GM11168 (cell line): ENCODE measurements around the gene SETD1A.
"Not testable (repeated sequence)": the region's sequence is repeated elsewhere in the genome, so short reads cannot be mapped to it uniquely, and the experiment has no call there.

Experiments
- in situ Hi-C: fragments of 300-500 bp; cut with MboI; formaldehyde crosslinking; loops from one replicate; pipeline ENCODE4 v1.12.0; 2022; ENCODE audit warnings: low sequenced_read_pairs; ENCODE audit not compliant: unreplicated experiment

Gene SETD1A

GRCh38 chr16:31008149-31008548 lies 50.6 kb downstream of the SETD1A start:
- in situ Hi-C loops = no loop called here

- in situ Hi-C loops = no loop called here
Observed at GRCh38 chr16:31008551-31008950, 51.0 kb downstream of the SETD1A start.

DNA sequence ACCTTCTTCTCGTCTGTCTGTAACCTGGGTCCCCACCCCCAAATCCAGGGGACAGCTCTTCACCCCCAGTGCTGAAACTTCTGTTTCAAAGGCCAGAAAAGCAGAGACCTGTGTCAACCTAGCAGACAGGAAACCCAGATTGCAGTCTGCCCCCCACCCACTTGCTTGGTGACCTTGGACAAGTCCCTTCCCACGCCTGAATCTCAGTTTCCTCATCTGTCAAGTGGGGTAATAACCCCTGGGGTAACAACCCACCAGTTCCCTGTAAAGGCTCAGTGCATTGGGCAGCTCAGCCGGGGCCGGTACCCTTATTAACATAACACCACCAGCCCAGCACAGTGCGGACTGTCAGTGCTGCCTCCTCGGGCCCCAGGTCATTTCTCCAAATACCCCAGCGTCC lies 51.6 kb downstream of the SETD1A start:
- in situ Hi-C loops = no loop called here

DNA sequence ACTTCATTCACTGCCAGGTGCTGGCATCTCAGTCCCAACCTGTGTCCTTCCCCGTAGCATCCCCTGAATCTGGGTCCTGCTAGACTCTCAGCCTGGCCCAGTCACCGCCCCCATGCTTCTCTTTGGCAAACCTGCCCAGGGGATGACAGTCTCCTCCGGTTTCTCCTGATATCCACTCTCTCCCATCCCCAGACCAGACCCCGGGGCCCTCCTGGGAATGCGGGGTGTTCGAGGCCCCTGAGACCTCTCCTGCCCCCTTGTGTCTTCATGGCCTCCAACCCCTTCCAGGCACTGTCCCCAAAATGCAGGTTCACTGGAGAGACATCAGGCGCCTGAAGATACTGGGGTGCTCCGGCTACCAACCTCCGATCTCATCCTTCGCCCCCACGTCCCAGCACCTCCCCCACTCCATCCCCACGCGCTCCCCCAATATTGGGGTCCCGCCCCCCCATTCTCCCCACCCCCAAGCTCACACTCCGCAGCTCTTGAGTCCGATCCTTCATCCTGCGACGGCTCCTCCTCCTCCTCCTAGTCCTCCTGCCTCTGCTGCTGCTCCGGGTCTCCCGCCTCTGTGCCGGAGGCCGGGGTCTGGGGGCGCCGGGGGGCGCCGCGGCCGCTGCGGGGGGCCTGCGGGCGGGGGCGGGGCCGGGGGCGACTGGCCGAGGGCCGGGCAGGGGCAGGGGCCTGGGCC lies 52.5 kb downstream of the SETD1A start:
- in situ Hi-C loops = no loop called here

DNA sequence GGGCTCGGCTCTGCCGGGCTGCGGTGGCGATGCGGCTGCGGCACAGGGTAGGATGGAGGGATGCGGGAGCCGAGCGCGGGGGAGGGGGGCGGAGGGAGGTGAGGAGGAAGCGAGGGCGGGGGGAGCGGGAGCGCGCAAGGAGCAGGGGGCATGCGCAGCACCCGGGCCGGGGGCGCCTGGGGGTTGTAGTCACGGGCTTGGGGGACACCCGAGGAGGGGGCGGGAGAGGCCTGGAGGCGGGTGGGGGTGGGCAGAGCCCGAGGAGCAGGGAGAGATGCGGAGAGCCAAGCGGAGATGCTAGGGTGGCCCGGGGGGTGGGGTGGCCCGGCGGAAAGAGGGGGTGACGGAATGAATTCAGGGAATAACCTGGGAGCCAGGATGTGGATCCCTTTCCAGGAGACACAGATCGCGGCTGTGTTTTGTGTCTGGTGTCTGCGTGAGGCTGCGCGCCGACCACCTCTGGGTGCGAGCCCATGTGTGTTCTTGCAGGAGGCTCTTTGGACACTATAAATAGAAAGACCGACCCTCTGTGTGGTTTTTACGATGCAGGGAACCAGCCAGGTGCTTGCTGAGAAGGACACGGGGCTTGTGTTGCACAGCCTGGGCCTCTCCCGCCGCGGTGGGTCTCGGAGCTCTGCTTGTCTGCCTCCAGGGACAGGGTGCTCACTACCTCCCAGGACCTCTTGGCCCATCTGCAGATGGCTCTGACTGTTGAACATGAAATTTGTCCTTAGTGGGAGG lies 53.2 kb downstream of the SETD1A start, which contains the start of gene STX1B:
Gene STX1B, minus strand, starts transcription at position 54 of the 741 bp plus-strand sequence. CDS start 242 bp downstream, outside the sequence.
- in situ Hi-C loops = no loop called here

DNA sequence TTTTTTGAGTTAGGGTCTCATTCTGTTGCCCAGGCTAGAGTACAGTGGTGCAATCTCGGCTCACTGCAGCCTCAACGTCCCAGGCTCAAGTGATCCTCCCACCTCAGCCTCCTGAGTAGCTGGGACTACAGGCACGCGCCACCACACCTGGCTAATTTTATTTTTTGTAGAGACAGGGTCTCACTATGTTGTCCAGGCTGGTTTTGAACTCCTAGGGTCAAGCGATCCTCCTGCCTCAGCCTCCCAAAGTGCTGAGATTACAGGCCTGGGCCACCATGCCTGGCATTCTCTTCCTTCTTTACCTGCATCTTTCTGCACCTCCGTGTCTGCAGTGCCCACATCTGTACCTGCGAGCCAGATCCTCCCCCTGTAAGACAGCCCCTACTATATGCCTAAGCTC lies 54.3 kb downstream of the SETD1A start:
- in situ Hi-C loops = not testable (repeated sequence)

DNA sequence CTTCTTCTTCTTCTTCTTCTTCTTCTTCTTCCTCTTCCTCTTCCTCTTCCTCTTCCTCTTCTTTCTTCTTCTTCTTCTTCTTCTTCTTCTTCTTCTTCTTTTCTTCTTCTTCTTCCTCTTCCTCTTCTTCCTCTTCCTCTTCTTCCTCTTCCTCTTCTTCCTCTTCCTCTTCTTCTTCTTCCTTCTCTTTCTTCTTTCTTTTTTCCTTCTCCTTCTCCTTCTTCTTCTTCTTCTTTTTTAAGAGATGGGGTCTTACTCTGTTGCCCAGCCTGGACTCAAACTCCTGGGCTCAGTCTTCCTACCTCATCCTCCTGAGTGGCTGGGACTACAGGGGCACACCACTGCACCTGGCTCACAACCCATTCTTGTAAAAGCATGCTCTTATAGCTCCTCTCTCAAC lies 55.7 kb downstream of the SETD1A start:
- in situ Hi-C loops = not testable (repeated sequence)

GRCh38 chr16:31016018-31016417 lies 58.5 kb downstream of the SETD1A start:
- in situ Hi-C loops = no loop called here

- in situ Hi-C loops = not testable (repeated sequence)
Observed at GRCh38 chr16:31017756-31018155, 60.2 kb downstream of the SETD1A start.

DNA sequence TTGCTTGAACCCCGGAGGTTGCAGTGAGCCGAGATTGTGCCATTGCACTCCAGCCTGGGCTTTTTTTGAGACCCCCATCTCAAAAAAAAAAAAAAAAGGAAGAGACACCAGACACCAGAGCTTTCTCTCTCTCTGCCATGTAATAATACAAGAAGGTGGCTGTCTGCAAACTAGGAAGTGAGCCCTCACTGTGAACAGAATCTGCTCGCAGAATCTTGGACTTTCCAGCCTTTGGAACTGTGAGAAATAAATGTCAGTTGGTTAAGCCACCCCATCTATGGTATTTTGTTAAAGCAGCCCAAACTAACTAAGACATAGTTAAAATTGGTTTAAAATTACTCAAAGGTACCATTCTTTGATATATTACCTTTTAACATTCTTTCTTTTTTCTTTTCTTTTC lies 63.0 kb downstream of the SETD1A start:
- in situ Hi-C loops = no loop called here

DNA sequence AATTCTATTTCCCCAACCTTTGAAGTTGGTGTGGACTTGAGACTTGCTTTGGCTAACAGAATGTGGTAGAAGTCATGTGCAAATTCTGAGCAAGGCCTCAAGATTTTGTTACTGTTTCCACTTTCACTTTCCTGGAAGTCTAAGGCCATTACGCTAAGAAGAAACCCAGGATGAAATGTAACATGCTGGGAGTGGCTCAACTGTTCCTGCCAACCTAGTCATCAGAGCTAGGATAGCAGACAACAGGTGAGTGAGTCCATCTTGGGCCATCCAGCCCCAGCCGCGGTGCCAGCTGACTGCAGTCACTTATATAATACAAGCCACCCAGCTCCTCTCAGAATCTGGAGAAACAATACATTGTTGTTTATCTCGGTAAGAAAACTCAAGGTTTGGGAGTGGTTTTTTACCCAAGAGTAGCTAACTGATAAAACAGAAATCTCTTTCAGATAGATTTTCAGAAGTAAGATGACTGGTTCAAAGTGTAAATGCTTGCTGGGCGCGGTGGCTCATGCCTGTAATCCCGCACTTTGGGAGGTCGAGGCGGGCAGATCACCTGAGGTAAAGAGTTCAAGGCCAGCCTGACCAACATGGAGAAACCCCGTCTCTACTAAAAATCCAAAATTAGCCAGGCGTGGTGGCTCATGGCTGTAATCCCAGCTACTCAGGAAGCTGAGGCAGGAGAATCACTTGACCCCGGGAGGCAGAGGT lies 65.1 kb downstream of the SETD1A start:
- in situ Hi-C loops = no loop called here

DNA sequence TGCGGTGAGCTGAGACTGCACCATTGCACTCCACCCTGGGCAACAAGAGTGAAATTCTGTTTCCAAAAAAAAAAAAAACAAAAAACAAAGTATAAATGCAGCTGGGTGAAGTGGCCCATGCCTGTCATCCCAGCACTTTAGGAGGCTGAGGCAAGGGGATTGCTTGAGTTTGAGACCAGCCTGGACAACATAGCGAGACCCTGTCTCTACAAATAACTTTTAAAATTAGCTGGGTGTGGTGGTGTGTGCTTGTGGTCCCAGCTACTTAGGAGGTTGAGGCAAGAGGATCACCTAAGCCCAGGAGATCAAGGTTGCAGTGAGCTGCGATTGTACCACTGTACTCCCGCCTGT lies 65.7 kb downstream of the SETD1A start:
- in situ Hi-C loops = no loop called here

GRCh38 chr16:31023627-31024226 lies 66.2 kb downstream of the SETD1A start:
- in situ Hi-C loops = no loop called here

GRCh38 chr16:31025339-31025738 lies 67.8 kb downstream of the SETD1A start:
- in situ Hi-C loops = no loop called here

DNA sequence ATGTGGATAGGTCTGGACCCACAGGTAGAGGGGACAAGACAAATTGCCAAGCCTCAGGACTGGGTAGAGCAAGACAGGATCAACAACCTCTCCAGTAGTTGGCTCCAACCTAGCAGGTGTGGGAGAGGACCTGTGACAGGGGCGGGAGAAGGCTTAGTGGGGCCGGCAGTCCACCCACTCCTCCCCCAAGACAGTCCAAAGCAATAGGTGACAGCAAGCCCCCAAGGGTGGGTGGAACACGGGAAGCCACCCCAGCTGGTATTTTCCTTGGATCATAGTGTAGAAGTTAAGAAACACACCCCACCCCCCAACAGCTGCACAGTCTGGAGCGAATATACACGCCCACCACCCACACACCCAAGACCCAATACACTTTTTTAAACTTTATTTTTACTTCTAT lies 71.7 kb downstream of the SETD1A start:
- in situ Hi-C loops = no loop called here

GRCh38 chr16:31031276-31031675 lies 73.7 kb downstream of the SETD1A start:
- in situ Hi-C loops = no loop called here

DNA sequence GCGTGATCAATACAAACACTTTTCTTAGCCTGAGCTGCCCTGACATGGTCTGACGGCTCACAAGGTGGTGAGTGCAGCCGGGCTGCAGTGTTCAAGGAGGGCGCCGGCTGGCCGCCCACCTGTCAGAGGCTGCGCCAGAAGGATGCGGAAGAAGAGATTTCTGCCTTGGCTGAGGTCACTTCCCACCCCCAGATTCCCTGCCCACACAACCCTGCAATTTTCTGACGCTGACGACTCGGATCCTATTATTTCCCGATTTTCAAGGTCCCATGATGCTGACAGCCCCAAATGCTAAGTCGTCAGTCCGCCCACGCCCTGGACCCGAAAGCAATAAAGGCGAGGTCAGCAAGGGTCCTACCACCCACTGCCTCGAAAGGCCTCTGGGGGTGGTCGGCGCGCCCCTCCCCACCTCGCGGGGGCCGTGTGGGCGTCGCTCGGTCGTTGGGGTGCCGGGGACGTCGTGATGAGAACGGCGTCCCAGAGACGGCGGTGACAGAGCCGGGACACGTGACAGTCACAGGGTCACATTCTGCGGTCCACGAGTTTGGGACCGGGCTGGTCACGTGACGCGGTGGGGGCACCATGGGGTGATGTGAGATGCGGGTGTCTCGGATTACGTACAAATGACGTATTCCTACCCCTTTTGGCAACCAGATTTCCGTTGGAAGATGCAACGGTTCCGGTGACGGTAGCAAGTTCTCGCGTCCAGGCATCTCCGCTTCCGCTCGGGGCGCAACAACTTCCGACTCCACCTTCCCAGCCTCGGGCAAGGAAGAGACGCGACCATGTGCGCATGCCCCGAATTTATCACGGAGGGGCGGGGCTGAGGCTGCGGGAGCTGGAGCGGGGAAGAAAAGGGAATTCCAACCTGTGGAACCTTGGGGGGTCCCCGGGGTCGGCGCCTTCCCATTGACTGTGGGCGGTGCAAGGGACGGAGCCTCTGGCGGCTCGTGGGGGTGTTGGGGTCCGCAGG lies 75.5 kb downstream of the SETD1A start, which contains the start of gene STX4:
Gene STX4, plus strand, starts transcription at position 823 of the 973 bp plus-strand sequence. CDS start 248 bp downstream, outside the sequence.
- in situ Hi-C loops = no loop called here

DNA sequence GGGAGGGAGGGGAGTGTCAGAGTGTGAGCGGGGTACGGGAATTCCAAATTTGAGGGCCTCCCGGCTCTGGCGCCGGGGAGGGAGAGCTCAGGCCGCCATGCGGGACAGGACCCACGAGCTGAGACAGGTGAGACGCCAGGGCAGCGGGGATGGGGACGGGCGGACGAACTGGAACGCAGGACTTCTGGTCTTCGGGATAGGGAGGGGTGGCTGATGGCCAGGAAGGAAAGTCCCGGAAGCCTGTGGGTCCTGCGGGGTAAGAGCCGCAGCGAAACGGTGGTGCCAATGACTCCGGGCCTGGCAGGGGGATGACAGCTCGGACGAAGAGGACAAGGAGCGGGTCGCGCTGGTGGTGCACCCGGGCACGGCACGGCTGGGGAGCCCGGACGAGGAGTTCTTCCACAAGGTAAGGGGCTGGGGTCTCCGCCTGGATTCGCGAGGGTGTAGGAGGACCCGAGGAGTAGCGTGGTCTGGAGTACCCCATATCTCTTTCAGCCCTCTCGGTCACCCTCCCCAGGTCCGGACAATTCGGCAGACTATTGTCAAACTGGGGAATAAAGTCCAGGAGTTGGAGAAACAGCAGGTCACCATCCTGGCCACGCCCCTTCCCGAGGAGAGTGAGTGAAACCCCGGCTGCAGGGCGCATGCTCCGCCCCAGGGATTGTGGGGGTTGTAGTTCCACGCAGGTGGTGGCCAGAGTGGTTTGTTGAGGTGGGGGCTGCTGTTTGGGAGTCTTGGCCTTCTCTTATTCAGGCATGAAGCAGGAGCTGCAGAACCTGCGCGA lies 76.3 kb downstream of the SETD1A start:
- in situ Hi-C loops = no loop called here
